Measurements from ENCODE around the gene HOMEZ. TPM values are rescaled to one million over a fixed set of nuclear protein-coding genes. Genes with fewer than 3 reads are reported as not detected.

The HOMEZ gene, protein sequence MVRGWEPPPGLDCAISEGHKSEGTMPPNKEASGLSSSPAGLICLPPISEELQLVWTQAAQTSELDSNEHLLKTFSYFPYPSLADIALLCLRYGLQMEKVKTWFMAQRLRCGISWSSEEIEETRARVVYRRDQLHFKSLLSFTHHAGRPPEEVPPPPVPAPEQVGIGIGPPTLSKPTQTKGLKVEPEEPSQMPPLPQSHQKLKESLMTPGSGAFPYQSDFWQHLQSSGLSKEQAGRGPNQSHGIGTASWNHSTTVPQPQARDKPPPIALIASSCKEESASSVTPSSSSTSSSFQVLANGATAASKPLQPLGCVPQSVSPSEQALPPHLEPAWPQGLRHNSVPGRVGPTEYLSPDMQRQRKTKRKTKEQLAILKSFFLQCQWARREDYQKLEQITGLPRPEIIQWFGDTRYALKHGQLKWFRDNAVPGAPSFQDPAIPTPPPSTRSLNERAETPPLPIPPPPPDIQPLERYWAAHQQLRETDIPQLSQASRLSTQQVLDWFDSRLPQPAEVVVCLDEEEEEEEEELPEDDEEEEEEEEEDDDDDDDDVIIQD
- total RNA-seq, result 10 to 100 TPM; 10.9 to 11.8 TPM

- no peaks in the 10 kb centered on the region for H3K27me3 Mint-ChIP-seq
- peak within 1 kb of the TSS; percentile 93 for H3K27ac Mint-ChIP-seq
- TF ChIP-seq, protein P1, sequence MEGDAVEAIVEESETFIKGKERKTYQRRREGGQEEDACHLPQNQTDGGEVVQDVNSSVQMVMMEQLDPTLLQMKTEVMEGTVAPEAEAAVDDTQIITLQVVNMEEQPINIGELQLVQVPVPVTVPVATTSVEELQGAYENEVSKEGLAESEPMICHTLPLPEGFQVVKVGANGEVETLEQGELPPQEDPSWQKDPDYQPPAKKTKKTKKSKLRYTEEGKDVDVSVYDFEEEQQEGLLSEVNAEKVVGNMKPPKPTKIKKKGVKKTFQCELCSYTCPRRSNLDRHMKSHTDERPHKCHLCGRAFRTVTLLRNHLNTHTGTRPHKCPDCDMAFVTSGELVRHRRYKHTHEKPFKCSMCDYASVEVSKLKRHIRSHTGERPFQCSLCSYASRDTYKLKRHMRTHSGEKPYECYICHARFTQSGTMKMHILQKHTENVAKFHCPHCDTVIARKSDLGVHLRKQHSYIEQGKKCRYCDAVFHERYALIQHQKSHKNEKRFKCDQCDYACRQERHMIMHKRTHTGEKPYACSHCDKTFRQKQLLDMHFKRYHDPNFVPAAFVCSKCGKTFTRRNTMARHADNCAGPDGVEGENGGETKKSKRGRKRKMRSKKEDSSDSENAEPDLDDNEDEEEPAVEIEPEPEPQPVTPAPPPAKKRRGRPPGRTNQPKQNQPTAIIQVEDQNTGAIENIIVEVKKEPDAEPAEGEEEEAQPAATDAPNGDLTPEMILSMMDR (IDR thresholded peaks at IDR 0.05), result no peak
- peak within 1 kb of the TSS; percentile 95 for H3K4me3 Mint-ChIP-seq
- ChIA-PET POLR2A (interaction anchor here (0.6 to 3.7 kb wide), 8 partner anchors 10 to 363 kb away, joined by 3 to 32 read pairs (median 4); partner anchors contain the start of genes PABPN1 and PPP1R3E), CTCF (interaction anchor here (0.8 to 2.6 kb wide), 9 partner anchors 8 to 170 kb away, joined by 3 to 18 read pairs (median 6); partner anchors contain the start of gene PABPN1)
- peaks cover 26% of the 10 kb centered on the region for H3K4me1 Mint-ChIP-seq (ENCODE audit: low read depth)
- no peaks in the 10 kb centered on the region for H3K9me3 Mint-ChIP-seq
- peaks cover 11% of the 10 kb centered on the region for H3K36me3 Mint-ChIP-seq (ENCODE audit: low read depth)
- DNase-seq, result peak; percentile 99
- peak; percentile 99 for ATAC-seq
- intact Hi-C loops (cut with micrococcal nuclease), result loop anchor here (5.0 kb wide), 1 partner anchor 36 kb away; the partner anchor contains the start of gene PABPN1
Measured at GRCh38 chr14:23286020-23286901, at the start of gene HOMEZ. Gene HOMEZ, minus strand, starts transcription at chr14:23286132. Its CDS starts 180 bp downstream, at chr14:23285952.

DNA sequence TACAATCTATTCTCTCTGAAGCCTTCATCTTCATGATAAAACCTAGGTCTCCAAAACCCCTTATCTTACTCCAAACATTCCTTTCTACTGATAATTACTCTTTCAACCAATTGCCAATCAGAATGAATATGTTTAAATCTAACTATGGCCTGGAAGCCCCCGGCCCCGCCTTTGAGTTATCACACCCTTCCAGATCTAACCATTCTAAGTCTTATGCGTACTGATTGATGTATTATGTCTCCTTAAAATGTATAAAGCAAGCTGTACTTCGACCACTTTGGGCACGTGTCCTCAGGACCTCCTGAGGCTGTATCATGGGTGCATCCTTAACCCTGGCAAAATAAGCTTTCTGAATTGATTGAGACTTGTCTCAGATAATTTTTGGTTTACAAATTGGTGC is 49.7 kb upstream of the HOMEZ start:
- Mint-ChIP-seq H3K36me3 (ENCODE audit: low read depth) (peaks cover 3% of the 10 kb centered on the region), H3K4me3 (no peak overlapping the region), H3K27ac (no peak overlapping the region), H3K4me1 (ENCODE audit: low read depth) (no peaks in the 10 kb centered on the region), H3K27me3 (peaks cover 20% of the 10 kb centered on the region), H3K9me3 (peaks cover 2% of the 10 kb centered on the region)
- ChIA-PET CTCF (interaction anchor here (1.1 to 3.2 kb wide), 4 partner anchors 15 to 619 kb away, joined by 3 to 13 read pairs (median 4); partner anchors contain the start of gene PABPN1), POLR2A (no interaction called here)
- intact Hi-C loops (cut with micrococcal nuclease), result no loop called here
- DNase-seq (no peak), ATAC-seq (no peak)
- TF ChIP-seq, protein P1 (IDR thresholded peaks at IDR 0.05), result no peak

DNA sequence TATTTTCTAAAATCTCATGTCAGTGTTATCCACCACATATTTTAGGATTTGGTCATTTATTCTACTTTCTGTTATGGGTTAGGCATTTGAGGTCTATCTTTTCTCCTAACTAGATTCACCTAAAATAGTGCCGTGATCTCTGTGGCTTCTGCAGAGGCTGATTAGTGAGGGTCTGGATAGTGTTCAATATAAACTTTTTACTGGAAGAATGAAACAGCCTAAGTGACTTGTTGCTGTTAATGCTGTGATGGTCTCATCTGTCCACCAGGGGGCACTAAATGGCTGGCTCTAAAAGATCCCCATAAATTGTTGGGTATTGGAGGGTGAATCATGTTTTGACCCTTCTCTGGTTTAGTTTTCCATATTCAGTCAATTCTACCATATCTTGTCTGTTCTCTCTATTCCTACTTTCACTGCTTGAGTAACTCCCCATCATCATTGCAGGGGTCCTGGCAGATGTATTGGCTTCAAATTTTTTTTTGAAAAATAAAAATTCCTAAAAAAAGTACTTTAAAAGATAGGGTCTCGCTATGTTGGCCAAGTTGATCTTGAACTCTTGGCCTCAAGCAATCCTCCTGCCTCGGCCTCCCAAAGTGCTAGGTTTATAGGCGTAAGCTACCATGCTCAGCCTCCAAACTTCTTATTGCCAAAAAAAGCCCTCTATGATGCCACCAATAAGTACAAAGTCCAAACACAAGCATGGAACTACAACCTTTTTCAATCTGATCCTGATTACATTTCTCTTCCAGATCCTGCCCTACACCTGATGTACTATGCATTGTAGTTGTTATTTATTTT is 42.2 kb upstream of the HOMEZ start:
- CTCF ChIA-PET, result interaction anchor here (0.8 to 7.0 kb wide), 12 partner anchors 15 to 233 kb away, joined by 3 to 86 read pairs (median 4); partner anchors contain the start of gene SLC22A17
- DNase-seq, result peak; percentile 86
- POLR2A ChIA-PET, result interaction anchor here (1.3 to 2.7 kb wide), 3 partner anchors 24 to 52 kb away, joined by 3 to 11 read pairs (median 3); partner anchors contain the start of gene PPP1R3E
- intact Hi-C loops (cut with micrococcal nuclease), result loop anchor here (2.0 kb wide), 1 partner anchor 53 kb away; no protein-coding TSS in a partner anchor
- Mint-ChIP-seq H3K27ac (no peak overlapping the region), H3K4me3 (no peak overlapping the region), H3K4me1 (ENCODE audit: low read depth) (peaks cover 18% of the 10 kb centered on the region), H3K9me3 (no peaks in the 10 kb centered on the region), H3K36me3 (ENCODE audit: low read depth) (peaks cover 22% of the 10 kb centered on the region), H3K27me3 (no peaks in the 10 kb centered on the region)
- TF ChIP-seq, protein P1 (IDR thresholded peaks at IDR 0.05), result peak; percentile 86
- peak; percentile 88 for ATAC-seq
